GM13976 (cell line): ENCODE measurements around the gene KMT2C.

Experiments used
- DNase-seq: peaks from one replicate; pipeline ENCODE4 v3.0.0; 2012; ENCODE audit warnings: low spot score
- CTCF ChIP-seq: IDR thresholded peaks from 2 replicates; pipeline ENCODE4 v1.5.1; 2012; ENCODE audit warnings: borderline replicate concordance, mild to moderate bottlenecking; ENCODE audit not compliant: insufficient read depth; ENCODE audit errors: extremely low read depth, missing control alignments, control extremely low read depth
- in situ Hi-C: fragments of 300-500 bp; cut with MboI; formaldehyde crosslinking; loops from one replicate; pipeline ENCODE4 v1.12.0; 2022; ENCODE audit warnings: low sequenced_read_pairs, mixed read lengths, inconsistent platforms; ENCODE audit not compliant: unreplicated experiment

Gene KMT2C

GRCh38 chr7:152145853-152146466, 289.8 kb downstream of the KMT2C start:
- TF ChIP-seq CTCF = no peak
- in situ Hi-C loops = no loop called here
- no peak for DNase-seq

- in situ Hi-C loops = no loop called here
- TF ChIP-seq CTCF = no peak
- no peak for DNase-seq
Measured at GRCh38 chr7:152144557-152145245, 291.1 kb downstream of the KMT2C start.

- in situ Hi-C loops = no loop called here
- TF ChIP-seq CTCF = no peak
- DNase-seq = no peak
Measured at GRCh38 chr7:152142976-152143595, 292.7 kb downstream of the KMT2C start.

- in situ Hi-C loops = no loop called here
- DNase-seq = no peak
- no peak for TF ChIP-seq CTCF
Measured at GRCh38 chr7:152140560-152140959, 295.2 kb downstream of the KMT2C start.

- no peak for DNase-seq
- no peak for TF ChIP-seq CTCF
- in situ Hi-C loops = no loop called here
Measured at GRCh38 chr7:152140067-152140466, 295.7 kb downstream of the KMT2C start.

- TF ChIP-seq CTCF = no peak
- in situ Hi-C loops = no loop called here
- no peak for DNase-seq
Measured at GRCh38 chr7:152137476-152138025, 298.3 kb downstream of the KMT2C start.
